ENCODE results near the gene PODXL2.
A peak's percentile ranks its signal among the peaks of the same experiment; 100 is the strongest.
"Not testable (repeated sequence)": the region's sequence is repeated elsewhere in the genome, so short reads cannot be mapped to it uniquely, and the experiment has no call there.

The PODXL2 gene

DNA sequence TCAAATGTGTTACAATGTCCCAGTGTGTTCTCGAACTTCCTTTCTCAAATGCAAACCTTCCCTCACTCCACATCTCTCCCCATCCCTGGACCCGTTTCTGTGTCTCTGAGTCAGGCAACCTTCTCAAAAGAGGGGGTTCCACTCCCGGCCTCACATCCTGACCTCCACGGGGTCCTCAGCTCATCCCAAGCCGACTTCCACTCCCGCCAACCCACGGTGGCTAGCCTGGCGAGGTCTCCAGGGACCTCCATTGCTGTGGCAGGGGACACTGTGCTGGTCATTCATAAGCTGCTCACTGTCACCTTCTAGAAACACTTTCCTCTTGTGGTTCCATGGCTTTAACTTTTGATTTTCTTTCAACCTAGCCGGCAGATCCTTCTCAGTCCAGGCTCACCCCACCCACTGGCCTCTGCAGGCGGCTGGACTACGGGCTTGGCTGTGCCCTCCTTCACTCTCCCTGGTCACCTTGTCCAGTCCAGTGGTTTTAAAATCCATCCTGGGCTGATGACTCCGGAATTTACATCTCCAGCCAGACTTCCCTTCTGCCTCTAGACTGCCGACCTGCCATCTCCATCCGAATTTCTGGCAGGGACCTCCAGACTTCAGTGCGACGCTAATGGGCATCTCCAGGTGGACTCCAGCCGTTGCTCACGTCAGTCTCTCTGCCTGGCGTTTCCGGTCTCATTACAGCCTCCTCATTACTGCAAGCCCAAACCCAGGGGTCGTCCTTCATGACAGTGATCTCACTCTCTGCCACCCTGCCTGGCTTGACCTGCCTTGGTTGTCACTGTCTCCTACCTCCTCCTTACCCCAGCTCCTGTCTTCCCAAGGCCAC, 63.7 kb downstream of the PODXL2 start:
- no peak for DNase-seq

DNA sequence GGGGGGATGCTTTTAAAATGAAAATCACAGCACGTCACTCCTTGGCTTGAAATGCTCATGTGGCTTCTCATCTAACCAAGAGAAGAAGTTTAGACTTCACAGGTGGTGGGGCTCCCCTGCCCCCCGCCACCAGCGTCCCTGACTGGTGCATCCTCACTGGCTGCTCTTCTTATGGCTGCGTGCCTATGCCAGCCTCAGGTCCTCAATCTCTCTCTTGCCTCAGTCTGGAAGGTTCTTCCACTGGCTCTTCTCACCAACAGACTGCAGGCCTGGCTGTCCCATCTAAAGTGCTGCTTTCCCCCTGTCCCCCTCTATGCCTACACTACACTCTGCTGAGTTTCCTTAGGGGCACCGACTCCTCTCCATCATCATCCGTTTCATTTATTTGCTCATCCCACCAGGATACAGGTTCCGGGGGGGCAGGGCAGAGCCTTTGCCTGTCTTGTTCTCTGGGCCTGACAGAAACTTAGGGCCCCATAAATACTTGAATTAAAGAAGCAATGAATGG, 64.4 kb downstream of the PODXL2 start:
- no peak for DNase-seq

GRCh38 chr3:127694467-127695215, 65.7 kb downstream of the PODXL2 start:
- no peak for DNase-seq

GRCh38 chr3:127697551-127698240, 68.7 kb downstream of the PODXL2 start:
- DNase-seq = peak; percentile 68

DNA sequence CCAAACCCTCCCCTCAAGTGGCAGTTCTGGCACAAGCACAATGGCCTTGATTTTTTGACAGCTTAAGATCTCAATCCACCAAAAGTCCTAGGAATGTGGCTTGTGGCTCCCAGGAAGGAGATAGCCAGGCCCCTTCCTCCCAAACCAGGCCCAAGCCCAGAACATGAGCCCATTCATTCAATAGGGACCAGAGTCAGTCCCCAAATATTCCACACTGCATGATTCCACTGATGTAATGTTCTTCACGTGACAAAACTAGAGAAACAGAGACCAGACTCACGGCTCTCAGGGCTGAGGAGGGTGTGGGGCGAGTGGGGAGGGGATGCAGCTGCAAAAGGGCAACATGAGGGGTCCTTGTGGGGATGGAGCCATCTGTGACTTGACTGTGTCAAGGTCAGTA, 69.3 kb downstream of the PODXL2 start:
- DNase-seq = no peak

- no peak for DNase-seq
Observed at GRCh38 chr3:127698691-127699415, 69.9 kb downstream of the PODXL2 start.

- no peak for DNase-seq
Observed at GRCh38 chr3:127699416-127700300, 70.7 kb downstream of the PODXL2 start.

GRCh38 chr3:127700406-127700805, 71.4 kb downstream of the PODXL2 start:
- DNase-seq = no peak

GRCh38 chr3:127701280-127701911, 72.4 kb downstream of the PODXL2 start:
- DNase-seq = no peak

GRCh38 chr3:127702151-127702578, 73.2 kb downstream of the PODXL2 start:
- DNase-seq = no peak

DNA sequence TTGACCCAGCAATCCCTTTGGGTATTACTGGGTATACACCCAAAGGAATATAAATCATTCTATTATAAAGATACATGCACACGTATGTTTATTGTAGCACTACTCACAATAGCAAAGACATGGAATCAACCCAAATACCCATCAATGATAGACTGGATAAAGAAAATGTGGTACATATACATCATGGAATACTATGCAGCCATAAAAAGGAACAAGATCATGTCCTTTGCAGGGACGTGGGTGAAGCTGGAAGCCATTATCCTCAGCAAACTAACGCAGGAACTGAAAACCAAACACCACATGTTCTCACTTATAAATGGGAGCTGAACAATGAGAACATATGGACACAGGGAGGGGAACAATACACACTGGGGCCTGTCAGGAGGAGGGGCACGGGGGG, 75.9 kb downstream of the PODXL2 start:
- not testable (repeated sequence) for DNase-seq

- DNase-seq = no peak
Observed at GRCh38 chr3:127706312-127706711, 77.3 kb downstream of the PODXL2 start.

- no peak for DNase-seq
Observed at GRCh38 chr3:127706785-127707351, 77.9 kb downstream of the PODXL2 start.

DNA sequence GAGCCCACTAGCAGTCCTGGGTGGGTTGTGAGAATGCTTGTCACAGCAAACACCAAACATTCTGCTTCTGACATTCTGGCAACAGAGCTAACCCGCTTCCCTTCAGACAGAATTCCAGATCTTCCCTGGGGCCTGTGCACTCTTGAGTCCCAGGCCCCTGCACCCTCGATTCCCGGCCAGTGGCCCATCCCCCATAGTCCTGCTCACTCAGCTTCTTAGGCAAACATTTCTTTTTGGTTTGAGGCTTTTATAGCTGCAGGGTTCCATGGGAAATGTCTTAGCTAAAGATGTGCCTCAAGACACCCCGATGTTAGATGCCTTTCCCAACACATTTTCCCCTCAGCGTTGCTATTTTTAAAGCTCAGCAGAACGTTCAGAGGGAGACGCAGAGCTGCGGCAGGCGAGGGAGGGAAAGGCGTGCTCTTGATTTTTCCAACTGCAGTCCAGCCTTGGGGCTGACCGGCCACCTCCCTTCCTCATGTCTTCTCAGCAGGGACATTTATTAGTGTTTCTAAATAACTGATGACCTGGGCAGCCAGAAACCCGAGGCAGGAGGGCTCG, 78.9 kb downstream of the PODXL2 start:
- no peak for DNase-seq

DNA sequence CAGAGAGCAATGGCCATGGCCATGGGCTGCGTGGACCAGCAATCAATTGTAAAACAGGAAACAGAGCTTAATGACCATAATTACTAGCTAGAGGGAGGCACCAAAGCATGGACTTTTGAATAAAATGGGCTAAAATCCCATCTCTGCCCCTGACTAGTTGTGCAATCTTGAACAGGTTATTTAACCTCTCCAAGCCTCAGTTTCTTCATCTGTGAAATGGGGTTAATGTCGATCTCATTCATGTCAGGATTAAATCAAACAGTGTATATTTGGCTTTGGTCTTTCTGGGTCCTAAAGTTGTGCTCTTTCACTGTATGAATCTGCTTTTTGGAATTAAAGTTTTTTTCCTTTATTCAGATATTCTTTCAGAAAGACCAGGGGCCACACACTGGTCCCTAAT, 79.9 kb downstream of the PODXL2 start:
- no peak for DNase-seq

DNA sequence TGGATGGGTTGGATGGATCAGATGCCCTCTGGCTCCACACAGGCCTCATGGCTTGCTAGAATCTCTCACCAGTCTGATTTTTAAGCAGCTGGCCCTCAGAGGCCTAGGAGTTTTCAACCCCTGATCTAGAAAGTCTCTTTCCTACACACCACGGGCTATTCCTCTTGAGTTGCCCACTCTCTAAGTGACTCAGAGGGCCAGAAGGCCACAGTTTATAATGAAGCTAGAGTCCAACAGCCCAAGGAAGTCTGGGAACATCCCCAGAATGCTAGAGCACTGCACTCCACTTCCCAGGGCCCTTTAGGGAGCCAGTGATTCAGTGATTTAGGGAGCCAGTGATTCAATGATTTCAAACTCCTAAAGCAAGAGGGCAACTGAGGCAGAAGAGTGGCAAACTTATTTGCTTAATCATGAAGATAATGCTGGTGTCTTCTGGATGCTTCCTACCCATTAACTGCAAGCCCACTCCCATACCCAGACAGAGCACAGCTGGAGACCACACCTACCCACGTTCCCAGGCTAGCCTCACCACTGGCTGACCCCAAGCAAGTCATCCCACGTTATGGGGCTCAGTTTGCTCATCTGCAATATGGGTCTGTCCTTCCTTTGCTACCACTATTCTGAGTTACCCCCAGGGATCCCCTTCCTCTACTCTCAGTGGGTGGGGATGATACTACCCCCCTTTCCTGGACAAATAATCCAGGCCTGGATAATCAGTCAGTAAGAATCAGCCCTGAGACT, 80.5 kb downstream of the PODXL2 start:
- no peak for DNase-seq

GRCh38 chr3:127710155-127710941, 81.4 kb downstream of the PODXL2 start:
- no peak for DNase-seq

DNA sequence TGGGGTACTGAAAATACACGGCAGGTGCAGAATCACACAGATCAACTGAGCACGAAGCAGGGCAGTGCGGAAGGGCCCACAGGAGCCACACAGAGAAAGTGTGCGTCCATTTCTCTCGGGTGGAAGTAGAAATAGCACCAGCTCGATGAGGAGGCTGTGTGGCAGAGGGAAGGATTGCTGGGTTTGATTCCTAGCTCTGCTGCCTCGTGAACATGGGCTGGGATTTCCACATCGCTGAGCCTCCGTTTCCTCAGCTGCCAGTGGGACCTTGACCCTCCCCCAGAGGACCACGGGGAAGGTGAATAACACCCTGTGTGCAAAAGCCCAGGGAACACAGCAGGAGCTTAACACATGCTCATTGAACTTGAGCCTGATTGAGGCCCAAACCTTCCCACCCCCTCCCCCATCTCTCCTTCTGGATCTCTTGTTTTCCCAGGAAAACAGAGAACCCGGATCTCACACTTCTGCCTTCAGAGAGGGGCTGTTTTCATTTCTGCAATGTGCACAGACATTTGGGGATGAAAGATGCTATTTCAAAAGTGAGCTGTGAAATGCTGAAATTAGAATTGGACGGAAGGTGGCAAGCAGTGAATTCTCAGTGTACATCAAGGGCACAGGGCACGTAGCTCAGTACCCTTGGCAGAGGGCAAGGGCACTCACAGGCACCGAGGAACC, 82.2 kb downstream of the PODXL2 start:
- DNase-seq = no peak

Measured in activated CD8-positive, alpha-beta memory T cell treated with anti-CD3 and anti-CD28 coated beads for 24 hours (primary cell).